Psoas muscle (tissue), 8 donors: ENCODE results near the gene IKBKE. TPM values are rescaled to one million over a fixed set of nuclear protein-coding genes. Genes with fewer than 3 reads are reported as not detected.

Experiments
- ATAC-seq, 4 donors: fragments of 200-7000 bp; cut with Tn5 transposase; one replicate each; pipeline ENCODE4 v1.9.1; 2020; ENCODE audit warnings: moderate library complexity in 3 of 4, mild to moderate bottlenecking in 2 of 4
- DNase-seq, 2 donors: peaks; one replicate each; pipeline ENCODE4 v3.0.0-alpha.2; 2020
- H3K27ac ChIP-seq: fragments of 200-600 bp; one replicate; pipeline ENCODE4 v1.8.0; 2022
- H3K27me3 ChIP-seq, 3 donors: fragments of 200-600 bp in 1 of 3; one replicate each; pipeline versions ENCODE4 v1.6.1 to v1.8.0; 2013 to 2022; ENCODE audit warnings: low read length in 2 of 3, mild to moderate bottlenecking in 2 of 3, moderate library complexity in 1 of 3; ENCODE audit not compliant: insufficient read depth in 3 of 3
- H3K36me3 ChIP-seq, 2 donors: fragments of 200-600 bp in 1 of 2; one replicate each; pipeline versions ENCODE4 v1.6.1 to v1.8.0; 2013 to 2022; ENCODE audit warnings: low read depth in 1 of 2, mild to moderate bottlenecking in 1 of 2, moderate library complexity in 1 of 2; ENCODE audit not compliant: insufficient read depth in 1 of 2
- H3K4me1 ChIP-seq: fragments of 200-600 bp; one replicate; pipeline ENCODE4 v1.8.0; 2022
- H3K4me3 ChIP-seq: fragments of 200-600 bp; one replicate; pipeline ENCODE4 v1.8.0; 2022; ENCODE audit warnings: mild to moderate bottlenecking
- H3K9me3 ChIP-seq: fragments of 200-600 bp; one replicate; pipeline ENCODE4 v1.8.0; 2022
- WGBS, 3 donors: extraction: QIAGEN DNeasy Blood & Tissue Kit; methylation state at CpG; one replicate each; pipeline versions ENCODE4 v1.1.6 to v1.1.7; 2013; 5-methylcytosine and 5-hydroxymethylcytosine counted together
- intact Hi-C, 2 donors: fragments of 100-400 bp; cut with DNase I; formaldehyde crosslinking; loops; one replicate each; pipeline versions ENCODE4 v1.11.0 to v1.14.2; 2022
- polyA plus RNA-seq, 3 donors: library from polyadenylated mRNA; stranded (reverse); fragments of 200-250 nt; gene quantifications; one replicate each; pipeline ENCODE4 v1.2.3, GENCODE V29; 2013
- total RNA-seq, 4 donors: library from RNA; stranded (reverse); fragmentation: NEBNext Ultra II Directional in 2 of 4; extraction: Animal tissue kit (Norgen Biotek cat#: 25700) in 2 of 4; gene quantifications; one replicate each; pipeline versions ENCODE4 v1.2.1 to v1.2.4, GENCODE V29; 2021 to 2023
- TF ChIP-seq, protein P1 (sequence below): fragments of 200-600 bp; IDR thresholded peaks from one replicate; pipeline ENCODE4 v1.8.0; 2022; ENCODE audit warnings: antibody characterized with exemption
- donor health status: healthy with polysubstance abuse.
- donor health status: DM: no; HTN: no; CAD: no; lungs with moderate emphysema.
- donor health status: Bipolar disorder and iron deficiency.
- donor health status: healthy.
- donor health status: DM: yes; HTN: yes; CAD: no.
- donor health status: DM: no; HTN: no; CAD: no.
- donor health status: DM: no; HTN: no; CAD: no.
- donor health status: DM: yes; HTN: yes; CAD: no.

IKBKE gene
- total and polyA plus RNA-seq, 7 donors = 0.14 to 0.89 (median 0.44) TPM

- ATAC-seq = peak in 3 of 4 donors; percentile 51 to 59 (median 53)
- no peaks in the 10 kb centered on the region for H3K9me3 ChIP-seq
- DNase-seq = no peak
- H3K36me3 ChIP-seq = no peaks in the 10 kb centered on the region
- no peak overlapping the region for H3K4me3 ChIP-seq
- 60 to 77% (median 66%) methylated on average over 4 of the region's 4 CpGs for WGBS, 3 donors
- H3K27me3 ChIP-seq = peaks cover 0 to 17% (median 0%) of the 10 kb centered on the region in 3 donors
- peaks cover 11% of the 10 kb centered on the region for H3K4me1 ChIP-seq
- H3K27ac ChIP-seq = no peak overlapping the region
- TF ChIP-seq, protein P1, sequence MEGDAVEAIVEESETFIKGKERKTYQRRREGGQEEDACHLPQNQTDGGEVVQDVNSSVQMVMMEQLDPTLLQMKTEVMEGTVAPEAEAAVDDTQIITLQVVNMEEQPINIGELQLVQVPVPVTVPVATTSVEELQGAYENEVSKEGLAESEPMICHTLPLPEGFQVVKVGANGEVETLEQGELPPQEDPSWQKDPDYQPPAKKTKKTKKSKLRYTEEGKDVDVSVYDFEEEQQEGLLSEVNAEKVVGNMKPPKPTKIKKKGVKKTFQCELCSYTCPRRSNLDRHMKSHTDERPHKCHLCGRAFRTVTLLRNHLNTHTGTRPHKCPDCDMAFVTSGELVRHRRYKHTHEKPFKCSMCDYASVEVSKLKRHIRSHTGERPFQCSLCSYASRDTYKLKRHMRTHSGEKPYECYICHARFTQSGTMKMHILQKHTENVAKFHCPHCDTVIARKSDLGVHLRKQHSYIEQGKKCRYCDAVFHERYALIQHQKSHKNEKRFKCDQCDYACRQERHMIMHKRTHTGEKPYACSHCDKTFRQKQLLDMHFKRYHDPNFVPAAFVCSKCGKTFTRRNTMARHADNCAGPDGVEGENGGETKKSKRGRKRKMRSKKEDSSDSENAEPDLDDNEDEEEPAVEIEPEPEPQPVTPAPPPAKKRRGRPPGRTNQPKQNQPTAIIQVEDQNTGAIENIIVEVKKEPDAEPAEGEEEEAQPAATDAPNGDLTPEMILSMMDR = no peak
- intact Hi-C loops = no loop called here
Observed at GRCh38 chr1:206464456-206464964, 5.8 kb upstream of the IKBKE start.

GRCh38 chr1:206465951-206466350, 4.3 kb upstream of the IKBKE start:
- ATAC-seq = no peak
- intact Hi-C loops = no loop called here
- no peak overlapping the region for H3K4me3 ChIP-seq
- TF ChIP-seq, protein P1 = no peak
- peaks cover 0 to 32% (median 0%) of the 10 kb centered on the region in 3 donors for H3K27me3 ChIP-seq
- DNase-seq = no peak
- peaks cover 13% of the 10 kb centered on the region for H3K4me1 ChIP-seq
- H3K36me3 ChIP-seq = no peaks in the 10 kb centered on the region
- WGBS, 3 donors = 69 to 81% (median 79%) methylated on average over 2 of the region's 2 CpGs
- H3K9me3 ChIP-seq = no peaks in the 10 kb centered on the region
- no peak overlapping the region for H3K27ac ChIP-seq

- Histone ChIP-seq H3K27ac (no peak overlapping the region), H3K4me3 (no peak overlapping the region), H3K36me3 (no peaks in the 10 kb centered on the region), H3K9me3 (no peaks in the 10 kb centered on the region), H3K4me1 (peaks cover 9% of the 10 kb centered on the region), H3K27me3 (peaks cover 0 to 35% (median 0%) of the 10 kb centered on the region in 3 donors)
- TF ChIP-seq, protein P1 = no peak
- intact Hi-C loops = no loop called here
- ATAC-seq = no peak
- no peak for DNase-seq
- 43 to 54% (median 44%) methylated on average over 15 of the region's 15 CpGs for WGBS, 3 donors
Observed at GRCh38 chr1:206466840-206467649, 3.2 kb upstream of the IKBKE start.

DNA sequence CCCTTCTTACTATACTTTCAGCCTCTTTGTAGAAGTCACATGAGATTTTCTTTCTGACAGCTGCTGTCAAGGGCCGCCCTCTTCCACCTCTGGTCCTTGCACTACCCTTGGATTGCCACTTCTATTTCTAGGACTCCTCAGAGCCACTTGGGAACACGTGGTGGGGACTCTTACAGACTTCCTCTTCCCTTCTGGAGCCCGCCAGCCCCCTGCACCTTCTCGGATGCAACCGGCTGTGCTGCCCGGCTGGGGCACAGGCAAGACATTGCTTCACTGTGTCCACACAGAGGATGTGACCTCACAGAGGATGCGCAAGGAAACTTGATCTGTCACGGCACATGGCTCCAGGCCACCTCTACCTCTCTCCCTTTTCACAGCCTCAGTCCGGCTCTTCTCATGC, 2.4 kb upstream of the IKBKE start:
- intact Hi-C loops = no loop called here

More for the DNA sequence above, 2.4 kb upstream of the IKBKE start:
- TF ChIP-seq, protein P1 = no peak
- DNase-seq (peak; percentile 62 to 79), ATAC-seq (peak; percentile 65 to 78 (median 73))
- Histone ChIP-seq H3K36me3 (no peaks in the 10 kb centered on the region), H3K27ac (no peak overlapping the region), H3K4me3 (no peak overlapping the region), H3K4me1 (peaks cover 9% of the 10 kb centered on the region), H3K27me3 (peaks cover 0 to 35% (median 0%) of the 10 kb centered on the region in 3 donors), H3K9me3 (no peaks in the 10 kb centered on the region)
- 14 to 30% (median 21%) methylated on average over 9 of the region's 9 CpGs for WGBS, 3 donors
